ENCODE data around the gene CCDC149. TPM values are rescaled to one million over a fixed set of nuclear protein-coding genes. Genes with fewer than 3 reads are reported as not detected.

The CCDC149 gene
- total and polyA plus RNA-seq, 9 of the 15 experiments (the other 6 are each of a cell fraction or from before 2014, with no cell fraction given), result 0.04 to 0.18 TPM; not detected in 7

DNA sequence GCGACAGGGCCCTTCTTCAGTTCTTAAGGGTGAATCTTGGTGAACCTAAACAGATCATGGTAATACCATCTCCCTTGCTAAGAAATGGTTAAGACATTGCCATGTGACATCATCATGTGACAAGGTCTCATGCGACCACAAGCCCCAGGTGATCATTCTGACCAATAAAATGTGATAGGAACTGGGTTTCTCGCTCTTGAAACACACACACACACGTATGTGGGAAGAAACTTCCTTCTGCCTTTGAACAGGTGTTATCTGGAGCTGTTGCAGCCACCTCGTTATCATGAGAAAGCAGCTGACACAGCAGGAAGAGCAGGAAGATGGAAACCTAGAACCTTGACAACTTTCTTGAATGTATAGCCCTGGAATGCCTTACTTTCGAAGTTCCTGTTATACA lies 107.3 kb downstream of the CCDC149 start (continued):
- TF ChIP-seq, protein P1, sequence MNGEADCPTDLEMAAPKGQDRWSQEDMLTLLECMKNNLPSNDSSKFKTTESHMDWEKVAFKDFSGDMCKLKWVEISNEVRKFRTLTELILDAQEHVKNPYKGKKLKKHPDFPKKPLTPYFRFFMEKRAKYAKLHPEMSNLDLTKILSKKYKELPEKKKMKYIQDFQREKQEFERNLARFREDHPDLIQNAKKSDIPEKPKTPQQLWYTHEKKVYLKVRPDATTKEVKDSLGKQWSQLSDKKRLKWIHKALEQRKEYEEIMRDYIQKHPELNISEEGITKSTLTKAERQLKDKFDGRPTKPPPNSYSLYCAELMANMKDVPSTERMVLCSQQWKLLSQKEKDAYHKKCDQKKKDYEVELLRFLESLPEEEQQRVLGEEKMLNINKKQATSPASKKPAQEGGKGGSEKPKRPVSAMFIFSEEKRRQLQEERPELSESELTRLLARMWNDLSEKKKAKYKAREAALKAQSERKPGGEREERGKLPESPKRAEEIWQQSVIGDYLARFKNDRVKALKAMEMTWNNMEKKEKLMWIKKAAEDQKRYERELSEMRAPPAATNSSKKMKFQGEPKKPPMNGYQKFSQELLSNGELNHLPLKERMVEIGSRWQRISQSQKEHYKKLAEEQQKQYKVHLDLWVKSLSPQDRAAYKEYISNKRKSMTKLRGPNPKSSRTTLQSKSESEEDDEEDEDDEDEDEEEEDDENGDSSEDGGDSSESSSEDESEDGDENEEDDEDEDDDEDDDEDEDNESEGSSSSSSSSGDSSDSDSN (IDR thresholded peaks at IDR 0.05; ENCODE audit: borderline replicate concordance in 1 of 2, low read depth in 2 of 2, low read length in 2 of 2), result no peak
- no peak for TF ChIP-seq ZNF583 (CRISPR knock-in tag; IDR thresholded peaks at IDR 0.05)
- no peak for TF ChIP-seq E2F3 (CRISPR knock-in tag; IDR thresholded peaks at IDR 0.05)
- no peak for TF ChIP-seq TEAD2 (tag; IDR thresholded peaks at IDR 0.05)
- no peak for TF ChIP-seq HSF4 (CRISPR knock-in tag; IDR thresholded peaks at IDR 0.05; ENCODE audit: borderline replicate concordance)
- no peak for TF ChIP-seq BHLHE40 (IDR thresholded peaks at IDR 0.05; ENCODE audit: low read length)
- TF ChIP-seq, protein P2, sequence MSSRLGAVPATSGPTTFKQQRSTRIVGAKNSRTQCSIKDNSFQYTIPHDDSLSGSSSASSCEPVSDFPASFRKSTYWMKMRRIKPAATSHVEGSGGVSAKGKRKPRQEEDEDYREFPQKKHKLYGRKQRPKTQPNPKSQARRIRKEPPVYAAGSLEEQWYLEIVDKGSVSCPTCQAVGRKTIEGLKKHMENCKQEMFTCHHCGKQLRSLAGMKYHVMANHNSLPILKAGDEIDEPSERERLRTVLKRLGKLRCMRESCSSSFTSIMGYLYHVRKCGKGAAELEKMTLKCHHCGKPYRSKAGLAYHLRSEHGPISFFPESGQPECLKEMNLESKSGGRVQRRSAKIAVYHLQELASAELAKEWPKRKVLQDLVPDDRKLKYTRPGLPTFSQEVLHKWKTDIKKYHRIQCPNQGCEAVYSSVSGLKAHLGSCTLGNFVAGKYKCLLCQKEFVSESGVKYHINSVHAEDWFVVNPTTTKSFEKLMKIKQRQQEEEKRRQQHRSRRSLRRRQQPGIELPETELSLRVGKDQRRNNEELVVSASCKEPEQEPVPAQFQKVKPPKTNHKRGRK (tag; IDR thresholded peaks at IDR 0.05), result no peak
- no peak for TF ChIP-seq NR1H2 (CRISPR knock-in tag; IDR thresholded peaks at IDR 0.05)
- no peak for TF ChIP-seq HDAC8 (tag; IDR thresholded peaks at IDR 0.05)
- TF ChIP-seq LEF1 (IDR thresholded peaks at IDR 0.05), result no peak
- TF ChIP-seq TAL1 (IDR thresholded peaks at IDR 0.05), result peak; percentile 66
- TF ChIP-seq SLC30A9 (CRISPR knock-in tag; IDR thresholded peaks at IDR 0.05), result no peak
- TF ChIP-seq CBFB (CRISPR knock-in tag; IDR thresholded peaks at IDR 0.05), result no peak
- TF ChIP-seq, protein P3, sequence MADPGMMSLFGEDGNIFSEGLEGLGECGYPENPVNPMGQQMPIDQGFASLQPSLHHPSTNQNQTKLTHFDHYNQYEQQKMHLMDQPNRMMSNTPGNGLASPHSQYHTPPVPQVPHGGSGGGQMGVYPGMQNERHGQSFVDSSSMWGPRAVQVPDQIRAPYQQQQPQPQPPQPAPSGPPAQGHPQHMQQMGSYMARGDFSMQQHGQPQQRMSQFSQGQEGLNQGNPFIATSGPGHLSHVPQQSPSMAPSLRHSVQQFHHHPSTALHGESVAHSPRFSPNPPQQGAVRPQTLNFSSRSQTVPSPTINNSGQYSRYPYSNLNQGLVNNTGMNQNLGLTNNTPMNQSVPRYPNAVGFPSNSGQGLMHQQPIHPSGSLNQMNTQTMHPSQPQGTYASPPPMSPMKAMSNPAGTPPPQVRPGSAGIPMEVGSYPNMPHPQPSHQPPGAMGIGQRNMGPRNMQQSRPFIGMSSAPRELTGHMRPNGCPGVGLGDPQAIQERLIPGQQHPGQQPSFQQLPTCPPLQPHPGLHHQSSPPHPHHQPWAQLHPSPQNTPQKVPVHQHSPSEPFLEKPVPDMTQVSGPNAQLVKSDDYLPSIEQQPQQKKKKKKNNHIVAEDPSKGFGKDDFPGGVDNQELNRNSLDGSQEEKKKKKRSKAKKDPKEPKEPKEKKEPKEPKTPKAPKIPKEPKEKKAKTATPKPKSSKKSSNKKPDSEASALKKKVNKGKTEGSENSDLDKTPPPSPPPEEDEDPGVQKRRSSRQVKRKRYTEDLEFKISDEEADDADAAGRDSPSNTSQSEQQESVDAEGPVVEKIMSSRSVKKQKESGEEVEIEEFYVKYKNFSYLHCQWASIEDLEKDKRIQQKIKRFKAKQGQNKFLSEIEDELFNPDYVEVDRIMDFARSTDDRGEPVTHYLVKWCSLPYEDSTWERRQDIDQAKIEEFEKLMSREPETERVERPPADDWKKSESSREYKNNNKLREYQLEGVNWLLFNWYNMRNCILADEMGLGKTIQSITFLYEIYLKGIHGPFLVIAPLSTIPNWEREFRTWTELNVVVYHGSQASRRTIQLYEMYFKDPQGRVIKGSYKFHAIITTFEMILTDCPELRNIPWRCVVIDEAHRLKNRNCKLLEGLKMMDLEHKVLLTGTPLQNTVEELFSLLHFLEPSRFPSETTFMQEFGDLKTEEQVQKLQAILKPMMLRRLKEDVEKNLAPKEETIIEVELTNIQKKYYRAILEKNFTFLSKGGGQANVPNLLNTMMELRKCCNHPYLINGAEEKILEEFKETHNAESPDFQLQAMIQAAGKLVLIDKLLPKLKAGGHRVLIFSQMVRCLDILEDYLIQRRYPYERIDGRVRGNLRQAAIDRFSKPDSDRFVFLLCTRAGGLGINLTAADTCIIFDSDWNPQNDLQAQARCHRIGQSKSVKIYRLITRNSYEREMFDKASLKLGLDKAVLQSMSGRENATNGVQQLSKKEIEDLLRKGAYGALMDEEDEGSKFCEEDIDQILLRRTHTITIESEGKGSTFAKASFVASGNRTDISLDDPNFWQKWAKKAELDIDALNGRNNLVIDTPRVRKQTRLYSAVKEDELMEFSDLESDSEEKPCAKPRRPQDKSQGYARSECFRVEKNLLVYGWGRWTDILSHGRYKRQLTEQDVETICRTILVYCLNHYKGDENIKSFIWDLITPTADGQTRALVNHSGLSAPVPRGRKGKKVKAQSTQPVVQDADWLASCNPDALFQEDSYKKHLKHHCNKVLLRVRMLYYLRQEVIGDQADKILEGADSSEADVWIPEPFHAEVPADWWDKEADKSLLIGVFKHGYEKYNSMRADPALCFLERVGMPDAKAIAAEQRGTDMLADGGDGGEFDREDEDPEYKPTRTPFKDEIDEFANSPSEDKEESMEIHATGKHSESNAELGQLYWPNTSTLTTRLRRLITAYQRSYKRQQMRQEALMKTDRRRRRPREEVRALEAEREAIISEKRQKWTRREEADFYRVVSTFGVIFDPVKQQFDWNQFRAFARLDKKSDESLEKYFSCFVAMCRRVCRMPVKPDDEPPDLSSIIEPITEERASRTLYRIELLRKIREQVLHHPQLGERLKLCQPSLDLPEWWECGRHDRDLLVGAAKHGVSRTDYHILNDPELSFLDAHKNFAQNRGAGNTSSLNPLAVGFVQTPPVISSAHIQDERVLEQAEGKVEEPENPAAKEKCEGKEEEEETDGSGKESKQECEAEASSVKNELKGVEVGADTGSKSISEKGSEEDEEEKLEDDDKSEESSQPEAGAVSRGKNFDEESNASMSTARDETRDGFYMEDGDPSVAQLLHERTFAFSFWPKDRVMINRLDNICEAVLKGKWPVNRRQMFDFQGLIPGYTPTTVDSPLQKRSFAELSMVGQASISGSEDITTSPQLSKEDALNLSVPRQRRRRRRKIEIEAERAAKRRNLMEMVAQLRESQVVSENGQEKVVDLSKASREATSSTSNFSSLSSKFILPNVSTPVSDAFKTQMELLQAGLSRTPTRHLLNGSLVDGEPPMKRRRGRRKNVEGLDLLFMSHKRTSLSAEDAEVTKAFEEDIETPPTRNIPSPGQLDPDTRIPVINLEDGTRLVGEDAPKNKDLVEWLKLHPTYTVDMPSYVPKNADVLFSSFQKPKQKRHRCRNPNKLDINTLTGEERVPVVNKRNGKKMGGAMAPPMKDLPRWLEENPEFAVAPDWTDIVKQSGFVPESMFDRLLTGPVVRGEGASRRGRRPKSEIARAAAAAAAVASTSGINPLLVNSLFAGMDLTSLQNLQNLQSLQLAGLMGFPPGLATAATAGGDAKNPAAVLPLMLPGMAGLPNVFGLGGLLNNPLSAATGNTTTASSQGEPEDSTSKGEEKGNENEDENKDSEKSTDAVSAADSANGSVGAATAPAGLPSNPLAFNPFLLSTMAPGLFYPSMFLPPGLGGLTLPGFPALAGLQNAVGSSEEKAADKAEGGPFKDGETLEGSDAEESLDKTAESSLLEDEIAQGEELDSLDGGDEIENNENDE (IDR thresholded peaks at IDR 0.05; ENCODE audit: low read depth, low read length), result no peak
- TF ChIP-seq ZEB2 (IDR thresholded peaks at IDR 0.05), result 0 out of 2 replicates have a peak, but pooled peaks have one; percentile 20
